Measurements from ENCODE around the gene RANBP9. TPM values are rescaled to one million over a fixed set of nuclear protein-coding genes. Genes with fewer than 3 reads are reported as not detected.
A peak's percentile ranks its signal among the peaks of the same experiment; 100 is the strongest.

Gene RANBP9
- polyA plus RNA-seq, 5 donors: 38.9 to 49.3 (median 44.0) TPM

DNA sequence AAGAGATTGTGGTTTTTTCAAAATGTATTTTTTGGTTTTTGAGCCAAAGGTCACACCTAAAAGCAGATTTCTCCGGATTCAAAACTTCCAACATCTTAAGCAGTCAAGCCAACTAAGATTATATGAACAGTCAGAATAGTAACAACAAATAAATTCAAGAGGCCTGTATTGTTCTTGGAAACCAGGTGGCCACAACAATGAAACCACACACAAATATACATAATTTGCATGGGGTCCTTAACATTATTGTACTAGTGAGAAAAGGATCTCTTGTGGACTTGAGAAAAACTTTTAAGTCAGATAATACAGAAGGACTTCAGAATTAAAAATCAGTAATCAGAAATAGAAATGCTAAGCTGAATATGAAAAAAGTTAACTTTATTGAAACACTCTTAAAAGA lies 55.9 kb downstream of the RANBP9 start:
- no peak for DNase-seq

DNA sequence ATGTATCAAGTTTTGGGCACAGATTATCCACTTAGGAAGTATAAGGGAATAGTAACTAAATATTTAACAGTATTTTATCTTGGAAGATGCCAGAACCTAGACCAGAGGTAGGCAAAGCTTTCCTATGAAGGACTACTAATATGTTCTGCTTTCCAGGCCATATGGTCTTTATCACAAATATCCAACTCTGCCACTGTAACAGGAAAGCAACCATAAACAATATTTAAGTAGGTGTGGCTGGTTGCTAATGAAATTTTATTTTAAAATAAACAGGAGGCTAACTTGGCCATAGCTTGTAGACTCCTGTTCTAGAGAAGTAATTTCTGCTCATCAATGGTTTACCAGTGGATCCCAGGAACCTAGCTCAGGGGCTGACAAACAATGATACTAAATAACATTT lies 57.1 kb downstream of the RANBP9 start:
- no peak for DNase-seq

DNA sequence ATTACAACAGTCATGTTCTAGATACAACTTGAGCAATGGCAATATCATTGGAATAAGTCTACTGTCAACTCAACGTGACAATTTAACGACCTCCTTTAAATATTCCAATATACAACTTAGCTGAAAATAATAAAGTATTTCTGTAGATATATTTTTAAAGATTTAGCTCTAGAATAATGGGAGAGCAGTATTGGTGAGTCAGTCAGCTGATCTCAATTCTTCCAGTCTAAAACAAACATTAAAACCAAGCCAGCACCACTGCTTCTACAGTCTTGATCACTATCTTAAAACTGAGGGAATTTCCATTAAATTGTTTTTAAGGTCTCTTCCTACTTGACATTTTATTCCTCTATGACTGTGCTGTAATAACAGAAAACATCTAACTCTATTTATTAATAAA lies 58.3 kb downstream of the RANBP9 start:
- no peak for DNase-seq

GRCh38 chr6:13649393-13649792 lies 62.2 kb downstream of the RANBP9 start:
- no peak for DNase-seq

DNA sequence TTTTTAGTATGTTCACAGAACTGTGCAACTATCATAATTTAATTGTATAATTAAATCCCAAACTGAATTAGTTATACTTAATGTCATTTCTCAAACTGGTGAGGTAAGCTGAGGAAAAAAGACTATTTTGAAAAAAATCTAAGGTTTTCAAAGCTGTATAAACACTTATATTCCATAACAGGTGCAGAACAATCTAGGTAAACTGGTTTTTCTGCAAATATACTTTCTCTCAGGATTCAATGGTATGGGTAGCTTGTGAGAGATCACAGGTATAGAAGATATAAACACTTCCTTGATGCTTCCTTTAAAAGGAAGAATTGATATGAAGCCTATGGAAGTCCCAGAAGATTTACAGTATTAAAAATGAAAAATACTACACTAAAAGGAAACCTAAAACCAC lies 62.8 kb downstream of the RANBP9 start:
- peak; percentile 24 to 31 for DNase-seq

- DNase-seq: no peak
These were observed 68.5 kb downstream of the RANBP9 start for GRCh38 chr6:13643125-13643524.

DNA sequence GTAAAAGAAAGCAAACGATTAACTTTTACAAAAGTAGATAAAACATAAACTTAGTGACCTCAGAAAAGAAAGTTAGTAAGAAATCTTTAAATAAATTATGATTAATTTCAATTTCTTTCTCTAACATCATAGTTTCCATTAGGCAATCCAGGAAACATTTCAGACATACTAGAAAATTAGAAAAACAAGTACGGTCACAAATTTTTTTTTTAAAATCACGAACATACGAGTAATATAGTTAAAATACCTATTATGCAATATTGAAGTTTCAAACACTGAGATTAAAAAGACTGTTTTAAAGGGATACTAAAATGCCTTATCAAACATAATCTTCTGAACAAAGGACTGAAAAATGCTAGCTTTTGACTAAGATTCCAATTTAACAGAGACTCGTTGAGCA lies 70.3 kb downstream of the RANBP9 start:
- DNase-seq: no peak

- no peak for DNase-seq
These were observed 73.0 kb downstream of the RANBP9 start for GRCh38 chr6:13638626-13639025.

GRCh38 chr6:13638014-13638413 lies 73.6 kb downstream of the RANBP9 start:
- no peak for DNase-seq

DNA sequence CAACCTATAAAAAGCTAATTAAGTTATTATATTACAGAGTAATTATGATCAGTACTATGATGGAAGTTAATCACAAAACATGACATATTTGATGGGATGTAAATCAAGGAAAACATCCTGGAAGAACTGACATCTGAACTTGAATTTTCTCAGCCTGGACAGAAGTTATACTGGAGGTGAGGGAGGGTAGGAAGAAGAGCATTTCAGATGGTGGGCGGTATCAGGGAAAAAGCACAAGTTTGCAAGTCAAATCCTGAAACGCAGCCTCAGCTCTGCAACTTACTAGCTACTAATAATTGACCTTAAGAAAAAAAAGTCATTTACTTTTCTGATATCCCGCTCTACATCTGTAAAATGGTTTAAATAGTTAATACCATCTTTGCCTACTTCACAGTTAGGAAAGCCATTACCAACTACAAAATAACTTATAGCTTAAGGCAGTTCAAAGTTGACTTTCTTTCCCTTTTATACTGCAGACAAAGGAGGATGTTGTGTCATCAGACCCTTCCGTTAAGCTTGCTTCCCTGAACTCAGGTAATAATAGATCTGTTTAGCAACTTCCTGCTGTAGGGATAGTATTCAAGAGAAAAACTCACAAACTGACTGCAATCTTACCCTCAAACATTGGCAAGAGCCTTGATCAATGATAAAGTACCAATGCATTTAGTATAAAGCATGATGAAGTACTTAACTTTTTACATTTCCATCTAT lies 75.5 kb downstream of the RANBP9 start:
- DNase-seq: no peak

DNA sequence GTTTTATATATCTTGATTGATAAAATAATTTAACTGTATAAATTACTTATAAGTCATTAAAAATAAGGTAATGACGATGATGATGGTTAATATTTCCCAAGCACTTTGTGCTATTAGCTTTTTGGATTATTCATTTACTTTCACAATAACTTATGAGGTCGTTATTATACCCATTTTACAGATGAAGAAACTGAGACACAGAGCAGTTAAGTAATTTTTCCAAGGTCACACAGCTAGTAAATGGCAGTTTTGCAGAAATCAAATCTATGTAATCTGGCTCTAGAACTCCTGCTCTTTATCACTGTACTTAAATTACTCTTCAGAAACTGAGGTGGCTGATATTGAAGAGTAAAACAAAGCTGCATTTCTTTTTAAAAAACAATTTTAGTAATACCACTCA lies 78.3 kb downstream of the RANBP9 start:
- DNase-seq: no peak

DNA sequence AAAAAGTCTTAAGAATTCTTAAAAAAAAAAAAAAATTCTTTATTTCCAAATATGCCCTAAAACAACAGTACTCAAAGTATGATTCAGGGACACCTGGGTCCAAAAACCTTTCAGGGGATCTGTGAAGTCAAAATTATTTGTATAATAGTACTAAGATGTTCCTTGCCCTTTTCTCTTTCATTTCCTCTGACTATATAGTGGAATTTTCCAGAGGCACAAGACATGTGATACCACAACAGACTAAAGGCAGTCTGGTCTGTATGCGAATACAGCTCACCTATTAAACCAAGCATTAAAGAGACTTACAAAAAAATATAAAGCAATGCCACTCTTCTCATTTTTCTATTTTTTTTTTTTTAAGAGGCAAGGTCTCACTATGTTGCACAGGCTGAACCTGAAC lies 81.1 kb downstream of the RANBP9 start:
- no peak for DNase-seq

DNA sequence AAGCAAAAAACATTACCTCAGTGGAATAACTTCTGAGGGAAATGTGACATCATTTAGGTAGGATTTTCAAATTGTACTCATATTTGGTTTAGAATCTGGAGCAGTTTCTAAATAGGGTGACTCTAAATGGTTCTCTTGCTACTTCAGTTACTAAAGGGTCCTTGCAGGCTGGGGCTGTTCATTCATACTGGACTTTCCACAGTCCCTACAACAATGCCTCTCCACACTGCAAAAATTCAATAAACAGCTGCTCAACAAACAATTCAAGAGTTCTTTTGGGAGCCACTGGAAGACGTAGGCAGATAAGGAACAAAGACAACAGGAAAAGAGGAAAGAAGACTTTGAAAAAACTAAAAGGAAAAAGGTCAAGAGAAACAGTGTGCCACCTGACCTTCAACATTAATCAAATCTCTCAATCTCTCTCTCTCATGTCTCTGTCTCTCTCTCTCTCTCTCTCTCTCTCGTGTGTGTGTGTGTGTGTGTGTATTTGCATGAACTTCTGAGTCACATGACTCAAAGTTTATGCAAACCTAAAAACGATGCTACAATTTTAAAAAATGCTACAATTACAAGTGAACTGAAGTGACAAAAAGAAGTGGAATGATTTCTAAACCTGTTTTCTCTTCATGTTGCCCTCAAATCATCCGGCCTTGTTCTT lies 82.0 kb downstream of the RANBP9 start:
- DNase-seq: no peak

DNA sequence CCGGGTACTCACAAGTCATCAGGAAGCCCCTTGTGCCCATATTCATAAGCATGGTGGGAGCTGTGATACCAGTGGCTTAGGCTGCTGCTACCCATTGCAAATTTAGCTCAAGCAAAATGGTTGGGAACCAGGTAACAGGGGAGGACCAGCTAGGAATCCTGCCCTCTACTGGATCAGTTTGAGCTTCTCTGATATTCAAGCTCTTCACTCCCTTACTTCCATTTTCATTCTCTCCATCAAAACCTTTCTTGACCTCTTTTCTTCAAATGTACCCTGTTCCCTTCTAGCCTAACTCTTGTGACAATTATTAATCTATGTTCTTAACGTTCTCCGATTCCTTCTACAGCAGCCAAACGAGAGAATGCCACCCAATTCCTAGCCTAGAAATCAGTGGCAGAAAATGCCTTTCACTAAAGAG lies 86.8 kb downstream of the RANBP9 start:
- DNase-seq: no peak

- DNase-seq: no peak
These were observed 94.6 kb downstream of the RANBP9 start for GRCh38 chr6:13617066-13617465.

DNA sequence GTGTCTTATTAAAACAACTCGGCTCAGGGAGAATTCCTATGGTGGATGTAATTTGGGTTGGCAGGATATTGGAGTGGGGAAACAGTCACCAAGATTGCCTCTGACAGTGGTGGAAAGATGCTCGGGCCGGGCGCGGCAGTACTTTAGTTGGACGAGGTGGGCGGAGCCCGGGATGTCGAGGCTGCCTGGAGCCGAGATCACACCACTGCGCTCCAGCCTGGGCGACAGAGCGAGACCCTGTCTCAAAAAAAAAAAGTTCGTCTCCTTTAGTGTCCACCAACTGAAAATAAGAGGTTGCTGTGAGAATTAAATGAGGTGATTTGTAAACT lies 95.9 kb downstream of the RANBP9 start:
- DNase-seq: no peak

DNA sequence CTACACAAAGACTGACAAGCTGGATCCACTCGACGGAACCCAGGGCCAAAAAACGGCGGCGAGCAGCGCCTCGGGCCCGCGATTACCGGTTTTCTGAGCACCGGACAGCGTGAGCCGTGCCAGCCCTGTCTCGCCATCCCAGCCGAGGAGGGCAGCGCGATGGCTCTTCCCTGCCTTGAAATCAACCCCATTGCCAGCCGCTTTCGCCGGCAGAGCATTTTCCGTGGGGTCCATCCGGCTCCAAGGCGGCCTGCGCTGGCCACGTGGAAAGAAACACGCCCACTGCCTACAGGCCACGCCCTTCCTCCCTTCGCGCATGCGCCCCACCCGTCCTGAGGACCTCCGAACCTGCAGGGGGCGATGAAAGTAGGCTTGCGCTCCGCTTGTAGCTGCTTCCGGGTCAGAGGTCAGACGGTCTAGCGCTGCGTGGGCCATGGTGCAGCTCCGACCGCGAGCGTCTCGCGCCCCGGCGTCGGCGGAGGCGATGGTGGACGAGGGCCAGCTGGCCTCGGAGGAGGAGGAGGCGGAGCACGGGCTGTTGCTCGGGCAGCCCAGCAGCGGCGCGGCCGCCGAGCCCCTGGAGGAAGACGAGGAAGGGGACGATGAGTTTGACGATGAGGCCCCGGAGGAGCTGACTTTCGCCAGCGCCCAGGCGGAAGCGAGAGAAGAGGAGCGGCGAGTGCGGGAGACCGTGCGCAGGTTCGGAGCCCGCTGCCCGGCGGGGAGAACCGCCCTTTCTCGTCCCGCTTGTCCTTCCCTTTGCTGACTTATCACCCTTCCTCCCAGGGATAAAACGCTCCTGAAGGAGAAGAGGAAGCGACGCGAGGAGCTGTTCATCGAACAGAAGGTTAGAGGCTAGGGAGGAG lies 96.5 kb downstream of the RANBP9 start, which contains the start of gene NOL7:
TSS of gene NOL7 (plus strand) at position 410 of the 866 bp plus-strand sequence. CDS start at position 434, 24 bp downstream.
- peak; percentile 98 to 99 for DNase-seq

GRCh38 chr6:13614126-13614925 lies 97.3 kb downstream of the RANBP9 start:
- no peak for DNase-seq

GRCh38 chr6:13613029-13613594 lies 98.5 kb downstream of the RANBP9 start:
- no peak for DNase-seq

GRCh38 chr6:13611715-13612114 lies 99.9 kb downstream of the RANBP9 start:
- DNase-seq: no peak

DNA sequence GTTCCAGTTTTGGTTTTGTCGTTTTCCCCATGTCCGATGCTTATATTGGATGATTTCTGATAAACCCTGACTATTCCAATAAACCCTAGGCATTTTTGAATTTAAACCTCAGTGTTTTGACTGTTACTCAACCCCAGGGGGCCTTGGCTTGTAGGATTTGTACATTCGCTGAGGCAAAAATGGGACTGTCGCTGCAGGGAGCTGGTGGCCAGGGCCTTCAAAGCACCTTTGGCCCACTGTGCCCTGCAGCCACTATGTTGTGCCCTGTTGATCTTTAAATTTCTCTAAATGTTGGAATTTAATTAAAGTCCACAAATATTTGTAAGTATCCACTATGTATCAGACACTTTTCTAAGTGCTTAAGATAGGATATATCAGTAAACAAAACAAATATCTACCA lies 106.0 kb downstream of the RANBP9 start:
- no peak for DNase-seq
